Ovary (tissue), 9 donors: ENCODE results near the gene NDST4. TPM values are rescaled to one million over a fixed set of nuclear protein-coding genes. Genes with fewer than 3 reads are reported as not detected.
A peak's percentile ranks its signal among the peaks of the same experiment; 100 is the strongest.

Experiments
- DNase-seq, 5 donors: peaks; one replicate each; pipeline ENCODE4 v3.0.0-alpha.2; 2019 to 2020
- H3K27ac ChIP-seq, 2 donors: fragments of 200-600 bp; one replicate each; pipeline versions ENCODE4 v1.5.1 to v1.8.0; 2019 to 2022
- H3K27me3 ChIP-seq: fragments of 200-600 bp; one replicate; pipeline ENCODE4 v1.8.0; 2022
- H3K36me3 ChIP-seq: fragments of 200-600 bp; sonication (generic); one replicate; pipeline ENCODE4 v1.5.1; 2019
- H3K4me1 ChIP-seq: one replicate; pipeline ENCODE4 v1.8.1; 2013; ENCODE audit warnings: mild to moderate bottlenecking, moderate library complexity; ENCODE audit not compliant: insufficient read depth
- H3K4me3 ChIP-seq: fragments of 200-600 bp; sonication (generic); one replicate; pipeline ENCODE4 v1.5.1; 2017
- H3K9me3 ChIP-seq, 2 donors: fragments of 200-600 bp in 1 of 2; sonication (generic) in 1 of 2; one replicate each; pipeline versions ENCODE4 v1.5.1 to v1.8.1; 2013 to 2019; ENCODE audit warnings: mild to moderate bottlenecking in 1 of 2, moderate library complexity in 1 of 2
- EP300 ChIP-seq: sonication (generic); formaldehyde crosslinking; IDR thresholded peaks from one replicate; pipeline ENCODE4 v1.6.1; 2017; ENCODE audit warnings: antibody characterized with exemption
- POLR2A ChIP-seq: fragments of 450-650 bp; IDR thresholded peaks from one replicate; pipeline ENCODE4 v1.6.1; 2017; ENCODE audit warnings: antibody characterized with exemption, mild to moderate bottlenecking, moderate library complexity
- WGBS, 3 donors: extraction: QIAGEN DNeasy Blood & Tissue Kit in 1 of 3; methylation state at CpG; one replicate each; pipeline versions ENCODE4 v1.1.5 to v1.1.7; 2013 to 2017; 5-methylcytosine and 5-hydroxymethylcytosine counted together
- intact Hi-C, 4 donors: fragments of 100-400 bp; cut with DNase I; formaldehyde crosslinking; loops; one replicate each; pipeline versions ENCODE4 v1.11.0 to v1.15.1; 2022 to 2023
- polyA plus RNA-seq, 2 donors: library from polyadenylated mRNA; stranded (reverse); fragments of 200-250 nt in 1 of 2; fragments of 350-450 nt in 1 of 2; fragmentation: Illumina TruSeq in 1 of 2; extraction: RNeasy Lipid Tissue Mini Kit (QIAGEN cat#74804) in 1 of 2; gene quantifications; one replicate each; pipeline ENCODE4 v1.2.3, GENCODE V29; 2013 to 2014
- small RNA-seq: library from RNA; depleted of rRNA; stranded (forward); fragments of <200 nt; gene quantifications from one replicate; pipeline ENCODE3, GENCODE V24; 2016
- total RNA-seq, 7 donors: library from RNA; depleted of rRNA in 2 of 7; stranded (reverse); fragments of >200 nt in 2 of 7; fragmentation: NEBNext Ultra II Directional in 3 of 7; extraction: Animal tissue kit (Norgen Biotek cat#: 25700) in 3 of 7; gene quantifications; one replicate each; pipeline versions ENCODE4 v1.1.0 to v1.2.4, GENCODE V29; 2016 to 2023
- TF ChIP-seq, protein P1 (sequence below), 3 donors: fragments of 450-650 bp in 2 of 3; fragments of 200-600 bp in 1 of 3; IDR thresholded peaks; one replicate each; pipeline versions ENCODE4 v1.5.1 to v1.8.0; 2016 to 2022; ENCODE audit warnings: antibody characterized with exemption in 3 of 3, mild to moderate bottlenecking in 1 of 3
- donor health status: DM: no; HTN: no; CAD: no; lungs with moderate emphysema.
- donor health status: DM: no; HTN: no; CAD: no.
- donor health status: Bipolar disorder and iron deficiency.
- donor health status: DM: yes; HTN: yes; CAD: no.
- donor health status: DM: no; HTN: no; CAD: no.
- donor health status: DM: yes; HTN: yes; CAD: no.

The NDST4 gene
- total and polyA plus RNA-seq, 9 donors: 0.12 to 2.9 (median 0.72) TPM

DNA sequence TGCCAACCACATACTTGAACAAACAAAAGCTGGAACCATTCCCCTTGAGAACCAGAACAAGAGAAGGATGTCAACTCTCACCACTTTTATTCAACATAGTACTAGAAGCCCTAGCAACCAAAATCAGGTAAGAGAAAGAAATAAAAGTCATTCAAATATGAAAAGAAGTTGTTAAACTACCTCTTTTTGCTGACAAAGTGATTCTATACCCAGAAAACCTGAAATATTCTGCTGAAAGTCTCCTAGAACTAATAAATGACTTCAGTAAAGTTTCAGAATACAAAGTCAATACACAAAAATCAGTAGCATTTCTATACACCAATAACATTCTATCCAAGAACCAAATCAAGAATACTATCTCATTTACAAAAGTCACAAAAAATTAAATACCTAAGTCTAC lies 327.9 kb downstream of the NDST4 start:
- no peak for TF ChIP-seq EP300
- intact Hi-C loops: no loop called here

DNA sequence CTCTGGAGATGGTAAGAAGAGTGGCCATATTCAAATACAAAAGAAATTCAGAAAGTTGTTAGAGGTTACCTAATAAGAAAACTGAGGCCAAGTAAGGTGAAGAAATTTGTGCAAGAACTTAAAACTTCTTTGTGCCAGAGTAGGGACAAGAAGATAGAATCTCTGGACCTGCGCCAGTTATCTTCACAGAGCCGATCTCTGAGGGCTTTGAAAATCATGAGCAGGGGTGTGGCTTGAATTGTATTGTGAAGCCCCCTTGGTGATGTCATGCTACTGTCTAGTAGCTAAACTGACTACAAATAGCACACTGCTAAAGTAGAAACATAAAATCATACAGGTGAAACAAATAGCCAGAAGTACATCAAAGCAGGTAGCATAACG lies 330.2 kb downstream of the NDST4 start:
- WGBS, 3 donors: 63 to 72% (median 64%) methylated on average over 3 of the region's 3 CpGs

More for the DNA sequence above, 327.9 kb downstream of the NDST4 start:
- Histone ChIP-seq H3K27ac (no peak overlapping the region), H3K4me1 (no peaks in the 10 kb centered on the region), H3K36me3 (no peaks in the 10 kb centered on the region), H3K4me3 (no peak overlapping the region), H3K27me3 (no peaks in the 10 kb centered on the region), H3K9me3 (no peaks in the 10 kb centered on the region)
- DNase-seq: no peak

DNA sequence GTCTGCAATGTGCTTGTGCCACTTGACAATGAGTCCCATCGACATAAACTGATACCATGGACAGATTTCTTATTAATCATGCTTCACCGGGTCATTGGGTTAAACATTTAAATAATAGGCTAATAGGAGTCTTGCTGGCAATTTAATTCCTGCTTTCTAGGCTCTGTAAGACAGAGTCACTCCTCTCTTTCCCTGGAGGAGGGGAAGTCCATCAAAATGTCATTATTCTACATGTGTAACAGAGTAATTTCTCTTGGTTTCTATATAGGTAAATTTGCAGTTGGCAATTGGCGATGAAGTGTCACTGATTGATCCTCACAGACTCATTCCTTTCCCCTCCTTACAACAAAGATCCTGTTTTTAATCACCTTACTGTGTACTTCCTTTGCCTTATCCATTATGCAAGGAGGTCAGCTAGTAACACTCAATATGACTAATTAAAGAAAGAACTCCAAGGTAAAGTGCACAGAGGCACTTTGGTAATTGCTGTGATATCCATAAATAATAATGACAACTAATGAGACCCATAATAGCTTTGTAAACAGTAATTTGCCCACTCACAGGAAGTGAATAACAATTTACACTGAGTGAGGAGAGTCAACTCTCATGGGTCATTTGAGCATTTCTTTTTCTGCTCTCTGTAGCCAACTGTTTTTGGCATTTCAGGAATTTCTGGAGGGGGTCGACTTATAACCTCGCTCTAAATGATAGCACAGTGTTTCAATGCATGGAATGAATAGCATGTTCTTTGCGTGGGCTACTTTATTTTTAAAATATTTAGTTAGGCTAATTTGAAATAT lies 330.8 kb downstream of the NDST4 start:
- WGBS, 3 donors: 42 to 54% (median 48%) methylated on average over 6 of the region's 6 CpGs
- no peak for TF ChIP-seq EP300
- TF ChIP-seq, protein P1, sequence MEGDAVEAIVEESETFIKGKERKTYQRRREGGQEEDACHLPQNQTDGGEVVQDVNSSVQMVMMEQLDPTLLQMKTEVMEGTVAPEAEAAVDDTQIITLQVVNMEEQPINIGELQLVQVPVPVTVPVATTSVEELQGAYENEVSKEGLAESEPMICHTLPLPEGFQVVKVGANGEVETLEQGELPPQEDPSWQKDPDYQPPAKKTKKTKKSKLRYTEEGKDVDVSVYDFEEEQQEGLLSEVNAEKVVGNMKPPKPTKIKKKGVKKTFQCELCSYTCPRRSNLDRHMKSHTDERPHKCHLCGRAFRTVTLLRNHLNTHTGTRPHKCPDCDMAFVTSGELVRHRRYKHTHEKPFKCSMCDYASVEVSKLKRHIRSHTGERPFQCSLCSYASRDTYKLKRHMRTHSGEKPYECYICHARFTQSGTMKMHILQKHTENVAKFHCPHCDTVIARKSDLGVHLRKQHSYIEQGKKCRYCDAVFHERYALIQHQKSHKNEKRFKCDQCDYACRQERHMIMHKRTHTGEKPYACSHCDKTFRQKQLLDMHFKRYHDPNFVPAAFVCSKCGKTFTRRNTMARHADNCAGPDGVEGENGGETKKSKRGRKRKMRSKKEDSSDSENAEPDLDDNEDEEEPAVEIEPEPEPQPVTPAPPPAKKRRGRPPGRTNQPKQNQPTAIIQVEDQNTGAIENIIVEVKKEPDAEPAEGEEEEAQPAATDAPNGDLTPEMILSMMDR (IDR thresholded peaks at IDR 0.05): no peak
- no peak for TF ChIP-seq POLR2A
- Histone ChIP-seq H3K27me3 (no peaks in the 10 kb centered on the region), H3K4me3 (no peak overlapping the region), H3K36me3 (no peaks in the 10 kb centered on the region), H3K27ac (no peak overlapping the region), H3K9me3 (no peaks in the 10 kb centered on the region), H3K4me1 (no peaks in the 10 kb centered on the region)
- no peak for DNase-seq
- intact Hi-C loops: no loop called here

More for the DNA sequence above, 330.2 kb downstream of the NDST4 start:
- no peak for DNase-seq
- Histone ChIP-seq H3K36me3 (no peaks in the 10 kb centered on the region), H3K4me3 (no peak overlapping the region), H3K9me3 (no peaks in the 10 kb centered on the region), H3K27me3 (no peaks in the 10 kb centered on the region), H3K27ac (no peak overlapping the region), H3K4me1 (no peaks in the 10 kb centered on the region)
- TF ChIP-seq POLR2A (no peak), EP300 (no peak)
- TF ChIP-seq, protein P1 (IDR thresholded peaks at IDR 0.05): no peak
- intact Hi-C loops: no loop called here

DNA sequence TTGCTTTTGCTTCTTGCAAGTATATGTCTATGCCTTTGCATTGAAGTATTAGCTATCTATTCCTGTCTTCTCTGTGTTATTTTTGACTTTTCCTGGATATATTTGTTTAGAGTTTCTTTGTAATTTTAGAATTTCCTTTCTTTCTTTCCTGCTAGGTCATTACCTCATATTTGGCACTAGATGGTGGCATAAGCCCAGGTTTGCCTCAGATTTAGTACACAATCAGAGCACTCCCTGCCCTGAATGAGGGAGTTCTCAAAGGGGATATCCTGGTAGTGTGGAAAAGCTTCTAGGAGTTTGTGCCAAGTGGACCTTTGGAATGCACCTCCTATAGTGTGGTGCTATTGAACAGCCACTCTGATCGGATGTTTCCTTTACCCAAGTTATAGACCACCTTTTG lies 333.2 kb downstream of the NDST4 start:
- no peaks in the 10 kb centered on the region for H3K9me3 ChIP-seq
- DNase-seq: peak in 1 of 5 donors; percentile 17
- 74 to 82% (median 80%) methylated on average over 1 of the region's 1 CpG for WGBS, 3 donors

More for the DNA sequence above, 333.2 kb downstream of the NDST4 start:
- TF ChIP-seq POLR2A (no peak), EP300 (no peak)
- TF ChIP-seq, protein P1 (IDR thresholded peaks at IDR 0.05): no peak
- H3K4me3 ChIP-seq: no peak overlapping the region
- H3K4me1 ChIP-seq: no peaks in the 10 kb centered on the region
- H3K27ac ChIP-seq: no peak overlapping the region
- intact Hi-C loops: no loop called here
- no peaks in the 10 kb centered on the region for H3K27me3 ChIP-seq
- H3K36me3 ChIP-seq: no peaks in the 10 kb centered on the region

Small RNAs within 50 kb of the gene (small RNA-seq; reads per million reads assigned to genes)
- not detected for gene RN7SL808P
